ENCODE data around the gene C1QTNF6. TPM values are rescaled to one million over a fixed set of nuclear protein-coding genes. Genes with fewer than 3 reads are reported as not detected.

The C1QTNF6 gene
- total and polyA plus RNA-seq, 2 of the 8 experiments (the other 6 are each of a cell fraction or from before 2014, with no cell fraction given) = 3.1 to 6.5 TPM

GRCh38 chr22:37186997-37187522 lies 987 bp downstream of the C1QTNF6 start (continued):
- no peak for TF ChIP-seq CTBP2 (IDR thresholded peaks at IDR 0.05; ENCODE audit: borderline replicate concordance, insufficient read depth, insufficient read length, low read length)
- TF ChIP-seq KDM1A (IDR thresholded peaks at IDR 0.05; ENCODE audit: borderline replicate concordance, low read length) = peak; percentile 34; the same call in 1 of the 2 replicates
- no peak for TF ChIP-seq CEBPB (IDR thresholded peaks at IDR 0.05; ENCODE audit: low read depth, low read length)
- TF ChIP-seq JUN (IDR thresholded peaks at IDR 0.05; ENCODE audit: low read depth, low read length) = no peak
- no peak for TF ChIP-seq TCF12 (IDR thresholded peaks at IDR 0.05; ENCODE audit: low read depth, low read length)

Measured in H1 (cell line).